HEK293 (cell line): ENCODE measurements around the gene BMPR2.

ENCODE experiments used
- ATF2 ChIP-seq: fragments of 450-650 bp; formaldehyde crosslinking; IDR thresholded peaks from 2 replicates; pipeline ENCODE4 v1.5.1; 2016; ENCODE audit warnings: missing biosample characterization, missing genetic modification characterization, low read depth
- BCL11A ChIP-seq: fragments of 450-650 bp; formaldehyde crosslinking; IDR thresholded peaks from 2 replicates; pipeline ENCODE4 v1.5.1; 2016; ENCODE audit warnings: low read depth, missing biosample characterization, missing genetic modification characterization
- KLF16 ChIP-seq: fragments of 450-650 bp; formaldehyde crosslinking; IDR thresholded peaks from 2 replicates; pipeline ENCODE4 v1.5.1; 2017; ENCODE audit warnings: missing biosample characterization, missing genetic modification characterization
- PATZ1 ChIP-seq: fragments of 450-650 bp; formaldehyde crosslinking; IDR thresholded peaks from 2 replicates; pipeline ENCODE4 v1.5.1; 2016; ENCODE audit warnings: missing biosample characterization, missing genetic modification characterization
- SETDB1 ChIP-seq: IDR thresholded peaks from one replicate; pipeline ENCODE4 v1.6.1; 2017; ENCODE audit warnings: mild to moderate bottlenecking, low read length, moderate library complexity, mixed read lengths; ENCODE audit not compliant: insufficient read length
- YY1 ChIP-seq: fragments of 450-650 bp; formaldehyde crosslinking; IDR thresholded peaks from 2 replicates; pipeline ENCODE4 v1.5.1; 2018; ENCODE audit warnings: missing biosample characterization, missing genetic modification characterization
- ZBTB44 ChIP-seq: fragments of 450-650 bp; IDR thresholded peaks from 2 replicates; pipeline ENCODE4 v1.5.1; 2018; ENCODE audit warnings: missing biosample characterization, mild to moderate bottlenecking, missing genetic modification characterization
- ZNF155 ChIP-seq: fragments of 450-650 bp; formaldehyde crosslinking; IDR thresholded peaks from 2 replicates; pipeline ENCODE4 v1.5.1; 2016; ENCODE audit warnings: missing biosample characterization, missing genetic modification characterization
- ZNF571 ChIP-seq: fragments of 450-650 bp; formaldehyde crosslinking; IDR thresholded peaks from 2 replicates; pipeline ENCODE4 v1.5.0; 2017; ENCODE audit warnings: missing biosample characterization, missing genetic modification characterization
- ZSCAN18 ChIP-seq: fragments of 450-650 bp; formaldehyde crosslinking; IDR thresholded peaks from 2 replicates; pipeline ENCODE4 v1.5.1; 2016; ENCODE audit warnings: missing biosample characterization, missing genetic modification characterization
- TF ChIP-seq, protein P1 (sequence below): fragments of 450-650 bp; formaldehyde crosslinking; IDR thresholded peaks from 2 replicates; pipeline ENCODE4 v1.5.1; 2016; ENCODE audit warnings: missing biosample characterization, missing genetic modification characterization
- TF ChIP-seq, protein P2 (sequence below): fragments of 450-650 bp; formaldehyde crosslinking; IDR thresholded peaks from 2 replicates; pipeline ENCODE4 v1.5.1; 2016; ENCODE audit warnings: missing biosample characterization, missing genetic modification characterization

- TF ChIP-seq ZNF155 = no peak
- no peak for TF ChIP-seq ATF2 (tag by site-specific recombination)
- TF ChIP-seq, protein P1, sequence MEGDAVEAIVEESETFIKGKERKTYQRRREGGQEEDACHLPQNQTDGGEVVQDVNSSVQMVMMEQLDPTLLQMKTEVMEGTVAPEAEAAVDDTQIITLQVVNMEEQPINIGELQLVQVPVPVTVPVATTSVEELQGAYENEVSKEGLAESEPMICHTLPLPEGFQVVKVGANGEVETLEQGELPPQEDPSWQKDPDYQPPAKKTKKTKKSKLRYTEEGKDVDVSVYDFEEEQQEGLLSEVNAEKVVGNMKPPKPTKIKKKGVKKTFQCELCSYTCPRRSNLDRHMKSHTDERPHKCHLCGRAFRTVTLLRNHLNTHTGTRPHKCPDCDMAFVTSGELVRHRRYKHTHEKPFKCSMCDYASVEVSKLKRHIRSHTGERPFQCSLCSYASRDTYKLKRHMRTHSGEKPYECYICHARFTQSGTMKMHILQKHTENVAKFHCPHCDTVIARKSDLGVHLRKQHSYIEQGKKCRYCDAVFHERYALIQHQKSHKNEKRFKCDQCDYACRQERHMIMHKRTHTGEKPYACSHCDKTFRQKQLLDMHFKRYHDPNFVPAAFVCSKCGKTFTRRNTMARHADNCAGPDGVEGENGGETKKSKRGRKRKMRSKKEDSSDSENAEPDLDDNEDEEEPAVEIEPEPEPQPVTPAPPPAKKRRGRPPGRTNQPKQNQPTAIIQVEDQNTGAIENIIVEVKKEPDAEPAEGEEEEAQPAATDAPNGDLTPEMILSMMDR (tag by site-specific recombination) = no peak
- TF ChIP-seq, protein P2, sequence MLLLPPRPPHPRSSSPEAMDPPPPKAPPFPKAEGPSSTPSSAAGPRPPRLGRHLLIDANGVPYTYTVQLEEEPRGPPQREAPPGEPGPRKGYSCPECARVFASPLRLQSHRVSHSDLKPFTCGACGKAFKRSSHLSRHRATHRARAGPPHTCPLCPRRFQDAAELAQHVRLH (tag by site-specific recombination) = no peak
- TF ChIP-seq PATZ1 (tag by site-specific recombination) = no peak
- TF ChIP-seq ZBTB44 (tag by site-specific recombination) = no peak
- TF ChIP-seq BCL11A = no peak
- no peak for TF ChIP-seq KLF16
- TF ChIP-seq YY1 (tag by site-specific recombination) = no peak
- no peak for TF ChIP-seq SETDB1
- TF ChIP-seq ZSCAN18 (tag by site-specific recombination) = no peak
- TF ChIP-seq ZNF571 (tag by site-specific recombination) = no peak
Observed at GRCh38 chr2:202360646-202361045, 15.5 kb upstream of the BMPR2 start.
